Stomach (tissue), 9 donors: Measurements from ENCODE around the gene FARSA. TPM values are rescaled to one million over a fixed set of nuclear protein-coding genes. Genes with fewer than 3 reads are reported as not detected.

ENCODE experiments used
- DNase-seq, 2 donors: peaks; one replicate each; pipeline versions ENCODE4 v3.0.0 to v3.0.0-alpha.2; 2013 to 2019
- H3K27ac ChIP-seq, 5 donors: fragments of 200-600 bp in 4 of 5; sonication (generic) in 4 of 5; one replicate each; pipeline ENCODE4 v1.5.1; 2013 to 2019; ENCODE audit warnings: mild to moderate bottlenecking in 1 of 5, moderate library complexity in 1 of 5
- H3K27me3 ChIP-seq, 3 donors: fragments of 200-600 bp; sonication (generic); one replicate each; pipeline ENCODE4 v1.5.1; 2017 to 2019; ENCODE audit warnings: mixed run types in 1 of 3
- H3K36me3 ChIP-seq, 4 donors: fragments of 200-600 bp; sonication (generic); 1 replicate in 3 of 4; 2 replicates in 1 of 4; pipeline ENCODE4 v1.5.1; 2016 to 2019
- H3K4me1 ChIP-seq, 4 donors: fragments of 200-600 bp; sonication (generic); one replicate each; pipeline ENCODE4 v1.5.1; 2016 to 2019
- H3K4me3 ChIP-seq, 4 donors: fragments of 200-600 bp; sonication (generic) in 3 of 4; one replicate each; pipeline ENCODE4 v1.5.1; 2016 to 2019; ENCODE audit warnings: mild to moderate bottlenecking in 1 of 4
- H3K9me3 ChIP-seq, 4 donors: fragments of 200-600 bp; sonication (generic); one replicate each; pipeline ENCODE4 v1.5.1; 2016 to 2019
- CTCF ChIP-seq, 7 experiments: fragments of 450-650 bp in 4 of 7; fragments of 200-600 bp in 3 of 7; sonication (generic) in 3 of 7; IDR thresholded peaks; one replicate each; pipeline ENCODE4 v1.5.1; 2016 to 2019; ENCODE audit warnings: antibody characterized with exemption in 7 of 7, control low read depth in 2 of 7, mild to moderate bottlenecking in 1 of 7
- EP300 ChIP-seq: sonication (generic); formaldehyde crosslinking; IDR thresholded peaks from one replicate; pipeline ENCODE4 v1.6.1; 2017; ENCODE audit warnings: antibody characterized with exemption
- POLR2A ChIP-seq, 4 donors: fragments of 450-650 bp; IDR thresholded peaks; one replicate each; pipeline ENCODE4 v1.6.1; 2016; ENCODE audit warnings: antibody characterized with exemption in 4 of 4, control low read depth in 2 of 4, mild to moderate bottlenecking in 1 of 4, moderate library complexity in 1 of 4
- POLR2AphosphoS5 ChIP-seq, 3 donors: sonication (generic); formaldehyde crosslinking; IDR thresholded peaks; one replicate each; pipeline ENCODE4 v1.6.1; 2016; ENCODE audit warnings: antibody characterized with exemption in 3 of 3
- WGBS, 5 donors: extraction: QIAGEN DNeasy Blood & Tissue Kit in 3 of 5; methylation state at CpG; one replicate each; pipeline versions ENCODE4 v1.1.5 to v1.1.7; 2013 to 2018; 5-methylcytosine and 5-hydroxymethylcytosine counted together
- intact Hi-C: fragments of 100-400 bp; cut with DNase I; formaldehyde crosslinking; loops from one replicate; pipeline ENCODE4 v1.15.1; 2023; ENCODE audit warnings: low total_unique reads
- polyA plus RNA-seq, 3 donors: library from polyadenylated mRNA; stranded (reverse); fragments of 200-250 nt; gene quantifications; one replicate each; pipeline ENCODE4 v1.2.3, GENCODE V29; 2013
- total RNA-seq, 5 donors: library from RNA; depleted of rRNA; stranded (reverse); fragments of >200 nt; gene quantifications; one replicate each; pipeline versions ENCODE4 v1.1.0 to v1.2.3, GENCODE V29; 2014 to 2016
- donor health status: healthy with polysubstance abuse.
- donor health status: Bipolar disorder and iron deficiency.
- donor health status: healthy.

FARSA gene
- total and polyA plus RNA-seq, 8 donors = 27.2 to 125 (median 39.8) TPM

- H3K27me3 ChIP-seq = peaks cover 0 to 5% (median 0%) of the 10 kb centered on the region in 3 donors
- peak in 1 of 2 donors; percentile 25 for DNase-seq
- H3K36me3 ChIP-seq = no peaks in the 10 kb centered on the region
- TF ChIP-seq EP300 (no peak), CTCF (IDR thresholded peaks at IDR 0.05) (no peak), POLR2A (IDR thresholded peaks at IDR 0.05) (no peak), POLR2AphosphoS5 (IDR thresholded peaks at IDR 0.05) (no peak)
- intact Hi-C loops = loop anchor here (5.0 kb wide), 1 partner anchor 287 kb away; no protein-coding TSS in a partner anchor
- WGBS, 5 donors = 55 to 85% (median 72%) methylated on average over 7 to 17 of the region's 17 CpGs
- H3K27ac ChIP-seq = no peak overlapping the region
- no peaks in the 10 kb centered on the region for H3K9me3 ChIP-seq
- no peak overlapping the region for H3K4me3 ChIP-seq
- peaks cover 0 to 7% (median 3%) of the 10 kb centered on the region in 4 donors for H3K4me1 ChIP-seq
Observed at GRCh38 chr19:12975221-12975741, 41.8 kb upstream of the FARSA start.

DNA sequence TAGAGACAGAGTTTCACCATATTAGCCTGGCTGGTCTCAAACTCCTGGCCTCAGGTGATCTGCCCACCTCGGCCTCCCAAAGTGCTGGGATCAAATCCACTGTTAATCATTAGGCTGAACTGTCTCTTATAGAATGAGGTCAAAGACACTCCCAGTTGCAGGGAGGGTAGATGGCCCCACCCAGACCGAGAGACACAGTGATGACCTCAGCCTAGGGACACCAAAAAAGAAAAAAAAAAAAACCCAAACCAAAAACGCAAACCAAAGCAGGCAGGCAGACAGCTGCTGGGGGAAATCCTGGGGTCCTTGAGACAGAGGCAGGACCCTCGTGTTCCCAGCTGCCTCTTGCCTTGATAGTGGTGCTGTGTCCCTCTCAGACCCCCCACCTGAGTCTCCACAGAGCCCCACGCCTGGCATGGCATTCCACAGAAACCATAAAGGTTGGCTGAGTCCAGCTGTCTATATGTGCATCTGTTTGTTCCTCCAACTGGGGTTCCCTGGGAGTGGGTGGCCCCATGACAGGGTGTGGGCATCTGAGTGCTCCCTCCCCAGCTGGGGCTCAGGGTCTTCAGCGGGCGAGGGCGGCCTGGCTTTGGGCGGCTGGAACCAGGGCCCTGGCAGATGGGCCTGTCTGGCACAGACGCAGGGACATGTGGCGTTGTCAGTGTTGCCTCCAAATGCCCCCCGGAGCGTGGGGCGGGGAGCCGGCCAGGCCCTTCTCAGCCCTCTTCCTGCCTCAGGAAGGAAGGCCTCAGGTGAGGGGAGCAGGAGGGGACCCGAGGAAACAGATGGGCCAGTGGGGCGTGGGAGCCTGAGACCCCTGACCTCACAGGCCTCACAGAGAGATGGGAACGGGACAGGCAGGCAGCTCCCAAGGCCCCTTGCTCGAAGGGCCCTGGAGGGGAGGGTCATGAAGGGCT, 41.0 kb upstream of the FARSA start:
- peak in 1 of 2 donors; percentile 33 for DNase-seq
- Histone ChIP-seq H3K4me1 (peaks cover 4 to 12% (median 7%) of the 10 kb centered on the region in 4 donors), H3K27me3 (peaks cover 0 to 5% (median 0%) of the 10 kb centered on the region in 3 donors), H3K27ac (no peak overlapping the region), H3K9me3 (no peaks in the 10 kb centered on the region), H3K4me3 (no peak overlapping the region), H3K36me3 (no peaks in the 10 kb centered on the region)
- intact Hi-C loops = loop anchor here (5.0 kb wide), 1 partner anchor 288 kb away; no protein-coding TSS in a partner anchor
- WGBS, 5 donors = 65 to 71% (median 69%) methylated on average over 18 to 19 of the region's 19 CpGs
- TF ChIP-seq CTCF (IDR thresholded peaks at IDR 0.05) = no peak
- no peak for TF ChIP-seq POLR2A (IDR thresholded peaks at IDR 0.05)

DNA sequence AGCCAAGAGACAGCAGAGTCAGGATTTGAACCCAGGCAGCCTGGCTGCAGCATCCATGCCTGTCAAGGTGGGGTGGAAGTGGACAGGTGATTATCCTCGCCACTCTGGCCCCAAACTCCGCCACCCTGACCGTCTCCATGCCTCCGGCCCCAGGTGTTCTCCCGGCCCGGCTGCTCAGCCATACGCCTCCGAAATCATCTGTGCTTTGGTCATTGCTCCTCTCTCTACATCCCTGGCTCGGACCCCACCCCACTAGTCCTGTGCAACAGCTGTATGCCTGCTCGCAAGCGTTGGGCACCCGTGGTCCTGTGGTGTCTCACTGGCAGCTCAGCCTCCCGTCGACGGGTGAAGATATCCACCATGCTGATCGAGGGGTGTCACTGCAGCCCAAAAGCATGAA, 39.7 kb upstream of the FARSA start:
- Histone ChIP-seq H3K9me3 (no peaks in the 10 kb centered on the region), H3K36me3 (no peaks in the 10 kb centered on the region), H3K27me3 (peaks cover 0 to 5% (median 0%) of the 10 kb centered on the region in 3 donors), H3K4me1 (peaks cover 6 to 16% (median 11%) of the 10 kb centered on the region in 4 donors), H3K27ac (no peak overlapping the region), H3K4me3 (no peak overlapping the region)
- 83 to 92% (median 88%) methylated on average over 13 to 16 of the region's 16 CpGs for WGBS, 5 donors
- intact Hi-C loops = no loop called here
- DNase-seq = no peak
- TF ChIP-seq CTCF (IDR thresholded peaks at IDR 0.05) (no peak), POLR2AphosphoS5 (IDR thresholded peaks at IDR 0.05) (no peak), EP300 (no peak), POLR2A (IDR thresholded peaks at IDR 0.05) (no peak)

DNA sequence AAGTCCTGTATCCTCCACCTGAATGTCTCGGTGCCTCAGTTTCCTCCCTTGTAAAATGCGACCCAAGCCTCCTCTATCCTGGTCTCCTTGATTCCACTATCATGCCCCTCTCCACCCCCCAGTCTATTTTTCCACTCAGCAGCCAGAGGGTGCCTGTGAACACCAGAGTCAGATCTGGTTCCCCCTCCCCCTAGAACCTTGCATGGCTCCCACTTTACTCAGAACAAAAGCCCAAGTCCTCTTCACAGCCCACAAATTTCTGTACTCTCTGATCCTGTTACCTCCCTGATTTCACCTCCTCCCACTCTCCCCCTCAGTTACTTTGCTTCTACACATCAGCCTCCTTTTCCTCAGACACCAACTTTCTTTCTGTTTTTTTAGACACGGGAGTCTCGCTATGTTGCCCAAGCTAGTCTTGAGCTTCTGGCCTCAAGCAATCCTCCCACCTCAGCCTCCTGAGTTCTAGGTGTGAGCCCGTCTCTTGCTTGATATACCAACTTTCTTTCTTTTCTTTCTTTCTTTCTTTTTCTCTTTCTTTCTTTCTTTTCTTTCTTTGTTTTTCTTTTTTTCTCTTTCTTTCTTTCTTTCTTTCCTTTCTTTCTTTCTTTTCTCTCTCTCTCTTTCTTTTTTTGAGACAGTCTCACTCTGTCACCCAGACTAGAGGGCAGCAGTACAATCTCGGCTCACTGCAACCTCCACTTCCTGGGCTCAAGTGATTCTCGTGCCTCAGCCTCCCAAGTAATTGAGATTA, 36.7 kb upstream of the FARSA start:
- H3K36me3 ChIP-seq = no peaks in the 10 kb centered on the region
- no peaks in the 10 kb centered on the region for H3K9me3 ChIP-seq
- peak overlapping the region in 1 of 5 donors; percentile 70 for H3K27ac ChIP-seq
- H3K27me3 ChIP-seq = peaks cover 0 to 3% (median 0%) of the 10 kb centered on the region in 3 donors
- peaks cover 6 to 16% (median 14%) of the 10 kb centered on the region in 4 donors for H3K4me1 ChIP-seq
- TF ChIP-seq POLR2A (IDR thresholded peaks at IDR 0.05) (no peak), CTCF (IDR thresholded peaks at IDR 0.05) (no peak), EP300 (no peak), POLR2AphosphoS5 (IDR thresholded peaks at IDR 0.05) (no peak)
- no peak for DNase-seq
- H3K4me3 ChIP-seq = no peak overlapping the region
- intact Hi-C loops = no loop called here
- 81 to 91% (median 90%) methylated on average over 7 of the region's 7 CpGs for WGBS, 5 donors
